ENCODE data around the gene MCM8.

MCM8 gene

GRCh38 chr20:5918856-5919625, 31.4 kb upstream of the MCM8 start:
- Histone ChIP-seq H3K27me3 (ENCODE audit: insufficient read depth, poor library complexity, severe bottlenecking) (peaks cover 3% of the 10 kb centered on the region), H3K27ac (replicated peaks) (peak overlapping the region; percentile 34), H3K4me3 (replicated peaks; ENCODE audit: insufficient read depth, low read length) (no peak overlapping the region)
- DNase-seq (ENCODE audit: low read depth in 1 of 2, low spot score in 1 of 2), result peak in 1 of 2 experiments; percentile 30
- TF ChIP-seq GABPA (IDR thresholded peaks at IDR 0.05; ENCODE audit: low read depth) (no peak), POLR2AphosphoS5 (IDR thresholded peaks at IDR 0.05; ENCODE audit: low read depth) (no peak), SPI1 (IDR thresholded peaks at IDR 0.05; ENCODE audit: borderline replicate concordance, low read depth) (no peak)
- TF ChIP-seq, protein P1, sequence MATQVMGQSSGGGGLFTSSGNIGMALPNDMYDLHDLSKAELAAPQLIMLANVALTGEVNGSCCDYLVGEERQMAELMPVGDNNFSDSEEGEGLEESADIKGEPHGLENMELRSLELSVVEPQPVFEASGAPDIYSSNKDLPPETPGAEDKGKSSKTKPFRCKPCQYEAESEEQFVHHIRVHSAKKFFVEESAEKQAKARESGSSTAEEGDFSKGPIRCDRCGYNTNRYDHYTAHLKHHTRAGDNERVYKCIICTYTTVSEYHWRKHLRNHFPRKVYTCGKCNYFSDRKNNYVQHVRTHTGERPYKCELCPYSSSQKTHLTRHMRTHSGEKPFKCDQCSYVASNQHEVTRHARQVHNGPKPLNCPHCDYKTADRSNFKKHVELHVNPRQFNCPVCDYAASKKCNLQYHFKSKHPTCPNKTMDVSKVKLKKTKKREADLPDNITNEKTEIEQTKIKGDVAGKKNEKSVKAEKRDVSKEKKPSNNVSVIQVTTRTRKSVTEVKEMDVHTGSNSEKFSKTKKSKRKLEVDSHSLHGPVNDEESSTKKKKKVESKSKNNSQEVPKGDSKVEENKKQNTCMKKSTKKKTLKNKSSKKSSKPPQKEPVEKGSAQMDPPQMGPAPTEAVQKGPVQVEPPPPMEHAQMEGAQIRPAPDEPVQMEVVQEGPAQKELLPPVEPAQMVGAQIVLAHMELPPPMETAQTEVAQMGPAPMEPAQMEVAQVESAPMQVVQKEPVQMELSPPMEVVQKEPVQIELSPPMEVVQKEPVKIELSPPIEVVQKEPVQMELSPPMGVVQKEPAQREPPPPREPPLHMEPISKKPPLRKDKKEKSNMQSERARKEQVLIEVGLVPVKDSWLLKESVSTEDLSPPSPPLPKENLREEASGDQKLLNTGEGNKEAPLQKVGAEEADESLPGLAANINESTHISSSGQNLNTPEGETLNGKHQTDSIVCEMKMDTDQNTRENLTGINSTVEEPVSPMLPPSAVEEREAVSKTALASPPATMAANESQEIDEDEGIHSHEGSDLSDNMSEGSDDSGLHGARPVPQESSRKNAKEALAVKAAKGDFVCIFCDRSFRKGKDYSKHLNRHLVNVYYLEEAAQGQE (IDR thresholded peaks at IDR 0.05; ENCODE audit: insufficient replicate concordance, low read depth), result no peak
- TF ChIP-seq, protein P2, sequence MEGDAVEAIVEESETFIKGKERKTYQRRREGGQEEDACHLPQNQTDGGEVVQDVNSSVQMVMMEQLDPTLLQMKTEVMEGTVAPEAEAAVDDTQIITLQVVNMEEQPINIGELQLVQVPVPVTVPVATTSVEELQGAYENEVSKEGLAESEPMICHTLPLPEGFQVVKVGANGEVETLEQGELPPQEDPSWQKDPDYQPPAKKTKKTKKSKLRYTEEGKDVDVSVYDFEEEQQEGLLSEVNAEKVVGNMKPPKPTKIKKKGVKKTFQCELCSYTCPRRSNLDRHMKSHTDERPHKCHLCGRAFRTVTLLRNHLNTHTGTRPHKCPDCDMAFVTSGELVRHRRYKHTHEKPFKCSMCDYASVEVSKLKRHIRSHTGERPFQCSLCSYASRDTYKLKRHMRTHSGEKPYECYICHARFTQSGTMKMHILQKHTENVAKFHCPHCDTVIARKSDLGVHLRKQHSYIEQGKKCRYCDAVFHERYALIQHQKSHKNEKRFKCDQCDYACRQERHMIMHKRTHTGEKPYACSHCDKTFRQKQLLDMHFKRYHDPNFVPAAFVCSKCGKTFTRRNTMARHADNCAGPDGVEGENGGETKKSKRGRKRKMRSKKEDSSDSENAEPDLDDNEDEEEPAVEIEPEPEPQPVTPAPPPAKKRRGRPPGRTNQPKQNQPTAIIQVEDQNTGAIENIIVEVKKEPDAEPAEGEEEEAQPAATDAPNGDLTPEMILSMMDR (IDR thresholded peaks at IDR 0.05; ENCODE audit: insufficient read depth, low read length), result no peak

- Histone ChIP-seq H3K27ac (replicated peaks) (no peak overlapping the region), H3K27me3 (ENCODE audit: insufficient read depth, poor library complexity, severe bottlenecking) (no peaks in the 10 kb centered on the region), H3K4me3 (replicated peaks; ENCODE audit: insufficient read depth, low read length) (no peak overlapping the region)
- TF ChIP-seq, protein P2 (IDR thresholded peaks at IDR 0.05; ENCODE audit: insufficient read depth, low read length), result no peak
- TF ChIP-seq POLR2AphosphoS5 (IDR thresholded peaks at IDR 0.05; ENCODE audit: low read depth) (no peak), SPI1 (IDR thresholded peaks at IDR 0.05; ENCODE audit: borderline replicate concordance, low read depth) (no peak), GABPA (IDR thresholded peaks at IDR 0.05; ENCODE audit: low read depth) (no peak)
- TF ChIP-seq, protein P1 (IDR thresholded peaks at IDR 0.05; ENCODE audit: insufficient replicate concordance, low read depth), result no peak
- DNase-seq (ENCODE audit: low read depth in 1 of 2, low spot score in 1 of 2), result no peak
Measured at GRCh38 chr20:5919626-5920544, 30.6 kb upstream of the MCM8 start.

DNA sequence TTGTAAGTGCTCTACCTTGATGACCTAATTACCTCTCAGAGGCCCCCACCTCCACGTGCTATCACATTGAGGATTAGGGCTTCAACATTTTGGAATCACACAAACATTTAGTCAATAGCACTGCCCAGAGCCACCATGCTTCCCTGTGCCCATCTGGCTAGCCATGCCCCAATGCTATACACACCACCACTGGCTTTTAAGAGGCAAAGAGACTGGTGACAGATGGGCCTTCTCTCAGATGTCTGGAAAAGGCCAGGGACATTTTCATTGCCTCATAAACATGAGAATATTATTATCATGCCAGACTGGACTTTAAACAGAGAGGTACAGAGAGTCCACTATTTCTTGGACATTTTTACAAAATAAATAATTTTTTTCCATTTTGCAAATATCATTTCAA, 29.9 kb upstream of the MCM8 start:
- TF ChIP-seq, protein P2 (IDR thresholded peaks at IDR 0.05; ENCODE audit: insufficient read depth, low read length), result no peak
- no peak for TF ChIP-seq GABPA (IDR thresholded peaks at IDR 0.05; ENCODE audit: low read depth)
- TF ChIP-seq POLR2AphosphoS5 (IDR thresholded peaks at IDR 0.05; ENCODE audit: low read depth), result no peak
- TF ChIP-seq SPI1 (IDR thresholded peaks at IDR 0.05; ENCODE audit: borderline replicate concordance, low read depth), result no peak
- TF ChIP-seq, protein P1 (IDR thresholded peaks at IDR 0.05; ENCODE audit: insufficient replicate concordance, low read depth), result no peak
- Histone ChIP-seq H3K4me3 (replicated peaks; ENCODE audit: insufficient read depth, low read length) (no peak overlapping the region), H3K27ac (replicated peaks) (no peak overlapping the region), H3K27me3 (ENCODE audit: insufficient read depth, poor library complexity, severe bottlenecking) (no peaks in the 10 kb centered on the region)
- DNase-seq (ENCODE audit: low read depth in 1 of 2, low spot score in 1 of 2), result no peak

Data from HL-60 (cell line).